ENCODE results near the gene DNAJC5. TPM values are rescaled to one million over a fixed set of nuclear protein-coding genes. Genes with fewer than 3 reads are reported as not detected.

DNAJC5 gene
- total RNA-seq, 1 experiment from 2014 or later, result 28.5 TPM

- TF ChIP-seq ZNF425 (CRISPR knock-in tag; conservative IDR thresholded peaks at IDR 0.05) (no peak), NFE2L1 (CRISPR knock-in tag; IDR thresholded peaks at IDR 0.05) (no peak), ATF1 (CRISPR knock-in tag; IDR thresholded peaks at IDR 0.05) (no peak), JAZF1 (CRISPR knock-in tag; IDR thresholded peaks at IDR 0.05) (no peak), E2F1 (CRISPR knock-in tag; IDR thresholded peaks at IDR 0.05) (no peak), ZNF121 (CRISPR knock-in tag; IDR thresholded peaks at IDR 0.05) (no peak), ZSCAN18 (CRISPR knock-in tag; IDR thresholded peaks at IDR 0.05) (no peak), ZMAT4 (CRISPR knock-in tag; IDR thresholded peaks at IDR 0.05) (no peak), ATF3 (CRISPR knock-in tag; conservative IDR thresholded peaks at IDR 0.05) (no peak), MYBL2 (CRISPR knock-in tag; IDR thresholded peaks at IDR 0.05) (peak; percentile 71; the same call in 1 of the 2 replicates), KAT7 (CRISPR knock-in tag; IDR thresholded peaks at IDR 0.05; ENCODE audit: borderline replicate concordance) (peak; percentile 83; the same call in 1 of the 2 replicates), JUN (CRISPR knock-in tag; IDR thresholded peaks at IDR 0.05) (peak; percentile 48; the same call in 1 of the 2 replicates), CREB1 (CRISPR knock-in tag; IDR thresholded peaks at IDR 0.05) (no peak), ZBTB43 (CRISPR knock-in tag; IDR thresholded peaks at IDR 0.05) (peak; percentile 96; the same call in 1 of the 2 replicates), ZNF317 (CRISPR knock-in tag; IDR thresholded peaks at IDR 0.05; ENCODE audit: borderline replicate concordance, low read depth) (no peak; the same call in 1 of the 2 replicates), NFATC4 (CRISPR knock-in tag; IDR thresholded peaks at IDR 0.05) (no peak), OVOL2 (CRISPR knock-in tag; IDR thresholded peaks at IDR 0.05; ENCODE audit: borderline replicate concordance) (no peak), GTF2I (CRISPR knock-in tag; conservative IDR thresholded peaks at IDR 0.05) (no peak), SP1 (CRISPR knock-in tag; conservative IDR thresholded peaks at IDR 0.05) (peak; percentile 93), ESRRA (CRISPR knock-in tag; IDR thresholded peaks at IDR 0.05; ENCODE audit: borderline replicate concordance) (peak; percentile 75; the same call in 1 of the 2 replicates), TCF7 (CRISPR knock-in tag; IDR thresholded peaks at IDR 0.05; ENCODE audit: low read depth) (peak; percentile 42; the same call in 1 of the 2 replicates), IRF1 (CRISPR knock-in tag; IDR thresholded peaks at IDR 0.05) (0 out of 2 replicates have a peak, but pooled peaks have one; percentile 11), ZNF232 (CRISPR knock-in tag; IDR thresholded peaks at IDR 0.05) (no peak), ZNF423 (CRISPR knock-in tag; IDR thresholded peaks at IDR 0.05) (no peak), USF1 (CRISPR knock-in tag; IDR thresholded peaks at IDR 0.05) (peak; percentile 93), ZNF416 (CRISPR knock-in tag; IDR thresholded peaks at IDR 0.05) (no peak), ERG (CRISPR knock-in tag; IDR thresholded peaks at IDR 0.05) (no peak), TEAD1 (CRISPR knock-in tag; IDR thresholded peaks at IDR 0.05) (no peak), E2F5 (CRISPR knock-in tag; IDR thresholded peaks at IDR 0.05) (peak; percentile 83; the same call in 1 of the 2 replicates)
Measured at GRCh38 chr20:63955827-63956663, 61.1 kb downstream of the DNAJC5 start, which contains the start of gene UCKL1 (continued).
